ENCODE results near the gene ABLIM2. TPM values are rescaled to one million over a fixed set of nuclear protein-coding genes. Genes with fewer than 3 reads are reported as not detected.

Gene ABLIM2
- total RNA-seq, 2 donors from 2014 or later, result 0.34 to 0.60 TPM

DNA sequence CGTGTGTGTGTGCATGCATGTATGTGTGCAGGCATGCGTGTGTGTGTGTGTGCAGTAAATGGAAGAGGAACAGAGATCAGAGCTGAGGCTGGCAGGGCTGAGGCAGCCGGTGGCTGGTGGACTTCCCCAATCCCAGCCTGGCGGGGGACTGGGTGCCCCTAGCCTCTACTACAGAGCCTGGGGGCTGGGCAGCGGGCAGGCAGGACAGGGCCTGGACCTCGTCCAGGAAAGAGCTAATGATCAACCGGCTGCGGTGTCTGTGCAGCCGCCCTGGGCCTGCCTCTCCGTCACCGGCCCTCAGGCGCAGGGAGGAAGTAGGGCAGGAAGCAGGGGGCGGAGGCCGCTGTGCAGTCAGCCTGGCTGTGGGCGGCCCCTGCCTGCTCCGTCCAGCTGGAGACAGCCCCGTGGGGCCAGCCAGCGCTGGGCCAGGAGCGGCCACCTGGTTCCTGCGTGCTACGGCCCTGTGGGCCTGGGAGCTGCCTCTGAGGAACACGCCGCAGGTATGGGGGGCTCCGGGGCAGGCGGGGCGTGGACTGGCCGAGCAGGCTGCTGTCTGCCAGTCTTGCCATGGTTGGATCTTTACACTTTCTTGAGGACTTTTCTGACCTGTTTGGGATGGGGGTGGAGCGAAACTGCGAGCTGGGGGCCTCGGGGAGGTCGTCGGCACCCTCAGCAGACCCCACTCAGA, 40.4 kb upstream of the ABLIM2 start, which contains the start of gene SH3TC1:
TSS of gene SH3TC1 (plus strand) at position 385 of the 688 bp plus-strand sequence. CDS start 5,905 bp downstream, outside the sequence.
- peak; percentile 73 to 82 for DNase-seq
- Mint-ChIP-seq H3K4me1 (ENCODE audit: low read depth) (peaks cover 37% of the 10 kb centered on the region), H3K4me3 (peak within 1 kb of the TSS; percentile 88 to 93), H3K27ac (peak within 1 kb of the TSS; percentile 83), H3K36me3 (ENCODE audit: insufficient read depth in 2 of 2) (peaks cover 0 to 2% of the 10 kb centered on the region in 2 donors), H3K9me3 (no peaks in the 10 kb centered on the region), H3K27me3 (ENCODE audit: low read depth) (no peaks in the 10 kb centered on the region)
- peak; percentile 91 to 92 for ATAC-seq (replicated peaks in 1 of 2)

DNA sequence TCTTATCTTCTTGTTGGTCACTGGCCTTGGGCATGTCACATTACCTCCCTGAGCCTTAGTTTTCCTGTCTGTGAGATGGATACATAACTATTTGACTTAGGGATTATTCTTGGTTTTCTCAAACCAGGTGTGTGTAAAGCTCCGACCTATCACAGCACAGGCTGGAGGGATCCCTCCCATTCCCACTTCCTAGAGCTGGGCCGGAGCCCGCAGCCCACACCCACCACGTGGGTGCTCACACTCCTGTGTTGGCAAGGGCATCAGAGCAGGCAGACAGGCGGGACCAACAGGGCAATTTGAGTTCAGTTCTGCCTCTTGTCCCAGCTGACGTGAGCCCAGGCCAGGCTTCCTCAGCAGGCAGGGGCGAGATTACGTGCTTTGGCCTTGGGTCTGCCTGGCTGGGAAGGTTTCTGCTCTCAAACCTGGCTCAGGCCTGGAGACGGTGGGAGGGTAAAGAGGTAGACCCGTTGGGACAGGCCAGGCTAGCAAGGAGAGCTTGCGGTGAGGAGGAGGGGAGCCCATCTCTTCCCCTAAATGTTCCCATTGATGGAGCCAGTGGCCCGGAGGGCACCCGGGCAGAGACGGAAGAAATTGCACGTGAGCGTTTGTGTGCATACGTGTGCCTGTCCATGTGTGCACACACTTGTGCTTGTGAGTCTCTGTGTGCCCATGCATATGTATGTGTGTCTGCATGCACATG, 39.7 kb upstream of the ABLIM2 start:
- ATAC-seq (replicated peaks in 1 of 2), result no peak
- H3K36me3 Mint-ChIP-seq (ENCODE audit: insufficient read depth in 2 of 2), result peaks cover 0 to 2% of the 10 kb centered on the region in 2 donors
- H3K9me3 Mint-ChIP-seq, result no peaks in the 10 kb centered on the region
- no peak for DNase-seq
- peak overlapping the region; percentile 88 to 93 for H3K4me3 Mint-ChIP-seq
- H3K4me1 Mint-ChIP-seq (ENCODE audit: low read depth), result peaks cover 40% of the 10 kb centered on the region
- H3K27me3 Mint-ChIP-seq (ENCODE audit: low read depth), result peaks cover 4% of the 10 kb centered on the region
- H3K27ac Mint-ChIP-seq, result peak overlapping the region; percentile 24

DNA sequence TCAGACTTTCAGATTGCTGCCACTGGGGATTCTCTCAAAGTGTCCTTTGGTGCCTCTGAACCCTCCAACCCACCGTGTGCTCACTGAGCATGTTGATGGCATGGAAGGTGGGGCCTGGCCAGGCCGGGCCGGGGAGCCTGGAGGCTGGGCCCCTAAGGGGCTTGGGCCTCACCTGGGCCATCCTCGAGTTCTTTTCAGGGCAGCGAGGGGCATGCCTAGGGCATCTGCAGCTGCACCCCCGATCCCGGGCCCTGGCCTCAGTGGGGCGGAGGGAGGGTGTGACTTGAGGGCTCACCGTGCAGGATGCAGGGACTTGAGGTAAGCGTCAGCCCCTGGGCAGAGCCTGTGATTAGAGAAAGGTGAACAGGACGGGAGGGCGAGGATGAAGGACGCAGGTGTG, 38.9 kb upstream of the ABLIM2 start:
- H3K4me1 Mint-ChIP-seq (ENCODE audit: low read depth), result peaks cover 41% of the 10 kb centered on the region
- H3K27ac Mint-ChIP-seq, result no peak overlapping the region
- no peaks in the 10 kb centered on the region for H3K9me3 Mint-ChIP-seq
- no peak for ATAC-seq (replicated peaks in 1 of 2)
- peaks cover 5% of the 10 kb centered on the region for H3K27me3 Mint-ChIP-seq (ENCODE audit: low read depth)
- peaks cover 0 to 2% of the 10 kb centered on the region in 2 donors for H3K36me3 Mint-ChIP-seq (ENCODE audit: insufficient read depth in 2 of 2)
- DNase-seq, result no peak
- no peak overlapping the region for H3K4me3 Mint-ChIP-seq

DNA sequence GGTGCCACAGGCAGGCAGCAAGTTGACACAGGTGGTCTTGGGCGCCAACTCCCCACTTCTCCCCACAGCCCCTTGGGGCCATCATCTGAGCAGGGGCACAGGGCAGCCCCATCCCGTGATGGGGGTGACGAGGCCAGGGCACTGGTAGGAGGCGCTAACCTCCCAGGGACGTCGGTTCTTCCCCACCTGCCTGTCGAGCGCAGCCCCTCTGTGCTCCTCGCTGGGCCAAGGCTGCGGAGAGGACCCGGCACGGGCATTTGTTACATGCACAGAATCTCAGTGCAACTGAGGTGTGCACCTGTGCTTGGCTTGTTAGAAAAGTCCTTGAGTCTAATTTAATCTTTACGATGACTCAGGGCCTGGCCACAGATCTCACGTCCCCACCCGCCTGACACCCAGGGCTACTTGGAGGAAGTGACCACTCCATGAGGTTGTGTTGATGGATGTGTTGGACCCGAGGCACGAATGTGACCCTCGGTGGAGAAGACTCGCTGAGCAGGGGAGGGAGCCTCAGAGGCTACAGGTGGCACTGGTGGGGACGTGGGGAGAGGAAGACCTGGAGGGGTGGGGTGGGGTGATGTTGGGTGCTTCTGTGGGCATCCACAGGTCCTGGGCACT, 37.3 kb upstream of the ABLIM2 start:
- ATAC-seq (replicated peaks in 1 of 2) (no peak), DNase-seq (no peak)
- H3K27me3 Mint-ChIP-seq (ENCODE audit: low read depth), result peaks cover 5% of the 10 kb centered on the region
- H3K4me3 Mint-ChIP-seq, result no peak overlapping the region
- no peaks in the 10 kb centered on the region for H3K9me3 Mint-ChIP-seq
- peaks cover 30% of the 10 kb centered on the region for H3K4me1 Mint-ChIP-seq (ENCODE audit: low read depth)
- no peaks in the 10 kb centered on the region for H3K36me3 Mint-ChIP-seq (ENCODE audit: insufficient read depth in 2 of 2)
- H3K27ac Mint-ChIP-seq, result no peak overlapping the region

DNA sequence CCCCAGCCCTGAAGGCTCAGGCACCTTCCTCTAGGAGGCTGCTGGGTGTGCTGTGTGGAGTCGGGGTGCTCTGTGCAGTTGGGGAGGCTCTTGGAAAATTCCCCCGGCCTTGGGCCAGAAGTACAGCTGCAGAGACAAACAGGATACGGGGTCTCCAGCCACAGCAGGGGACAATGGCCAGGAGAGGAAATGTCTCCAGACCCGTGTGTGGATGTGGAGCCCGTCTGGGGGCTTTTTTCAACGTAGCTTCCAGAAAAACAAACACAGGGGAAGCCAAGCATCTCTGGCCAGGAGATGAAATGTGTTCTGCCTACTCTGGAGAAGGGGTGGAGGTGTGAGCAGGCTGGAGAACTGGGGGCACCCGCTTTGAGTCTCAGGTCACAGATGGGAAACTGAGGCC, 36.8 kb upstream of the ABLIM2 start:
- peaks cover 25% of the 10 kb centered on the region for H3K4me1 Mint-ChIP-seq (ENCODE audit: low read depth)

DNA sequence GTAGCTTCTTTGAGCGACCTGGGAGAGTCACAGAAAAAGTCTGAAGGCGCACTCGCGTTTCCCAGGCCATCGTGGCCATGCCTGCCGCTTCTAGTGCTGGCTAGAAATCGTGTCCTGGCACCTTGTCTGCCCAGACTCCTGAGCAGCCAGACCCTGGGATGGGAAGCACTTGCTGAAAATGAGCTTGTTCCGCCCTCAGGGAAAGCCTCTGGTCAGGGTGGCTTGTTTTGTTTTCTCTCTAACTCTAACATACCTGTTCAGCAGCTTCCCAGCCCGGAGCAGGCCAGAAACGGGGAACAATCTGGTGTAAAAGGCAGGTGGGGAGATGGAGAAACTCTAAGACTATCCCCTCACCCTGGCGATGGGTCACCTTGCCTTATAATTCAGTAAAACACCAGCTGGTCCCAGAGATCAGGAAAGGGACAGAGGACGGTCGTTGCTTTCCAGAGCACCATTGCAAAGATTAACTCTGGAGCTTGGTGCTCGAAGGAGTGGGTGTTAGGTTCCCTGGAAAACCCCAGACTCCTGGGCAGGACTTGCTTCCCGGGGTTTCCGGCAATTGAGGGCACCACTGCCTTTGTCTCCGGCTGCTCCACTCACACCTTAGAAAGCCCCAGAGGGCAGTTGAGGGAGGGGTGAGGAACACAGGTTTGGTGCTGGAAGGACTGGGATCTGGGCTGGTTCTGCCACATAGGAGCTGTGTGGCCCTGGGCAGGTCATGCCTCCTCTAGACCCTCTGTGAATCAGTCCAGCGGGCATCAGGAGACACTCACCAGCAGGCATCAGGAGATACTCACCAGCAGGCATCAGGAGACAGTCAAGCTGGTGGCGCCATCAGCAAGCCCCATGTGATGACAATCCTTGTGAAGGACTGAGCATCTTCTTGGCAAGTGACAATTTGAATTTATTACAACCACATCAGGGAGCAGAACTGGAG, 36.0 kb upstream of the ABLIM2 start:
- Mint-ChIP-seq H3K27ac (no peak overlapping the region), H3K4me3 (no peak overlapping the region), H3K36me3 (ENCODE audit: insufficient read depth in 2 of 2) (no peaks in the 10 kb centered on the region), H3K4me1 (ENCODE audit: low read depth) (peaks cover 17% of the 10 kb centered on the region), H3K27me3 (ENCODE audit: low read depth) (peaks cover 5% of the 10 kb centered on the region), H3K9me3 (no peaks in the 10 kb centered on the region)
- no peak for DNase-seq
- no peak for ATAC-seq (replicated peaks in 1 of 2)

More for the DNA sequence above, 36.8 kb upstream of the ABLIM2 start:
- Mint-ChIP-seq H3K27me3 (ENCODE audit: low read depth) (peaks cover 5% of the 10 kb centered on the region), H3K9me3 (no peaks in the 10 kb centered on the region), H3K4me3 (no peak overlapping the region), H3K27ac (no peak overlapping the region), H3K36me3 (ENCODE audit: insufficient read depth in 2 of 2) (no peaks in the 10 kb centered on the region)
- DNase-seq (no peak), ATAC-seq (replicated peaks in 1 of 2) (no peak)

DNA sequence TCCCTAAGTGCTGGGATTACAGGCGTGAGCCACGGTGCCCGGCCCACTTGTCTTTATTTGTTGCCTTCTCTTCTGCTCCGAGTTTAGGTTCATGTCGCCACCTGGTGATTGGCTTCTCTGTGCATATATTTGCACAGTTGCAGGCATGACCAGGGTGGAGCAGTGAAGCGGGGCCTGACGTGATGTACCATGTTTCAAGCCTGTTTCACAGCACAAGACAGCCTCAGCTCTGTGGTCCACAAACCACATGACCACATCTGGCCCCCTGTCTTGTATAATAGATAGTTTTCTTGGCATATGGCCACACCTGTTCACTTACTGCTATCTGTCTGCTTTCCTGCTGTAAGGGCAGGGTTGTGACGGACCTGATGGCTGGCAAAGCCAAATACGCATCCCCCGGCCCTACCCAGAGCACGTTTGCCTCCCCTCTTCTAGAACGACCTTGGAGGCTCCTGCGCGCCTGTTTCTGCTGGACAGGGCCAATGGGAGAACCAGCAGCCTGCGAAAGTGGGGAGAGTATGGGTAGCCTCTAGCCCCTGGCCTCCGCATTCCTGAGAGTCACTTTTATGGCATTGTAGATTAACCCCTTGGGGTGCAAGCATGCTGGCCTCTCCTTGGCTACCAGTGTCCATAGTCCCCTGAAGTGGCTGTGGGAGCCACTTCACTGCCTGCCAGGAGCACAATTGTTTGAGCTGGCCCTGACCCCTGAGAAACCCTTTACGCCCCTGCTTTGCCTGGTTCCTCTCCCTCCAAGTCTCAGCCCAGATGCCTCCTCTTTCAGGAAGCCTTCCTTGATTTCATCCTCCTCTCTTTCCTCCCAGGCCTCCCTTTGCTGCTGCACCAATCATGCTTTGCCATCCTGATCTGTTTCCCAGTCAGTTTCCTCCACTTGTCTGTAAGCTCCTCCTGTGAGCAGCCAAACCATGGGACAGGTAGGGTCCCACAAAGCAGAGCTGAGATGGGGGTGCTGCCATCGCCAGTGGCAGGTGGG, 34.4 kb upstream of the ABLIM2 start:
- ATAC-seq (replicated peaks in 1 of 2) (peak; percentile 58 to 66), DNase-seq (peak in 1 of 2 donors; percentile 28)
- Mint-ChIP-seq H3K9me3 (no peaks in the 10 kb centered on the region), H3K27me3 (ENCODE audit: low read depth) (peaks cover 5% of the 10 kb centered on the region), H3K27ac (no peak overlapping the region), H3K4me1 (ENCODE audit: low read depth) (peaks cover 4% of the 10 kb centered on the region), H3K4me3 (no peak overlapping the region), H3K36me3 (ENCODE audit: insufficient read depth in 2 of 2) (no peaks in the 10 kb centered on the region)

DNA sequence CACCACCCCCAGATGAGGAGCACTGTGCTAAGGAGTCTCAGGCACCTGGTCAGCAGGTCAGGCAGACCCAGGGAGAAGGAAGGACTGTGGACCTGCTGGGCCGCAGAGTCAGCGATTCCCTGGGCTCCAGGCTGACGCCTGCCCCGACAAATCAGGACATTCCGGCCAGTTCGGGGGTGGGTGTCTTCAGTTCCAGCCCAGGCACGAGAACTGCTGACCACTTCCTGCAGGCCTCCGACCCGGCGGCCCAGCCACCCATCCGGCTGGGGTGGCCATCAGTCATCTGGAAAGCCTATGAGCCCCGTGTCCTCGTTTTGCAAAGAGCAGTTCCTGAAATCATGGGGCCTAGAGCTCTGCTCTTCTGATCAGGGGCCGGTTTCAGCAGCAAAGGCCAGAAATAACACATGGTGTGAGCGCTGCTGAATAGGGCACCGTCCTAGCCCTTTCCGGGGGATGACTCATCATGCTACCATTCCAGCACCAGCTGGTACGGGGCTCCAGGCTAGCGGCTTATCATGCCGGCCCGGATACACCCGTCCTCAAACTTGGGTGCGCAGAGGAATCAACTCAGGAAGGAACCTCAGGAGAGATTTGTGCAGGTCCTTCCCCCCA, 32.6 kb upstream of the ABLIM2 start:
- no peak for ATAC-seq (replicated peaks in 1 of 2)
- H3K4me1 Mint-ChIP-seq (ENCODE audit: low read depth), result peaks cover 4% of the 10 kb centered on the region
- no peaks in the 10 kb centered on the region for H3K36me3 Mint-ChIP-seq (ENCODE audit: insufficient read depth in 2 of 2)
- peaks cover 5% of the 10 kb centered on the region for H3K27me3 Mint-ChIP-seq (ENCODE audit: low read depth)
- no peak overlapping the region for H3K4me3 Mint-ChIP-seq
- DNase-seq, result no peak
- no peak overlapping the region for H3K27ac Mint-ChIP-seq
- H3K9me3 Mint-ChIP-seq, result no peaks in the 10 kb centered on the region

DNA sequence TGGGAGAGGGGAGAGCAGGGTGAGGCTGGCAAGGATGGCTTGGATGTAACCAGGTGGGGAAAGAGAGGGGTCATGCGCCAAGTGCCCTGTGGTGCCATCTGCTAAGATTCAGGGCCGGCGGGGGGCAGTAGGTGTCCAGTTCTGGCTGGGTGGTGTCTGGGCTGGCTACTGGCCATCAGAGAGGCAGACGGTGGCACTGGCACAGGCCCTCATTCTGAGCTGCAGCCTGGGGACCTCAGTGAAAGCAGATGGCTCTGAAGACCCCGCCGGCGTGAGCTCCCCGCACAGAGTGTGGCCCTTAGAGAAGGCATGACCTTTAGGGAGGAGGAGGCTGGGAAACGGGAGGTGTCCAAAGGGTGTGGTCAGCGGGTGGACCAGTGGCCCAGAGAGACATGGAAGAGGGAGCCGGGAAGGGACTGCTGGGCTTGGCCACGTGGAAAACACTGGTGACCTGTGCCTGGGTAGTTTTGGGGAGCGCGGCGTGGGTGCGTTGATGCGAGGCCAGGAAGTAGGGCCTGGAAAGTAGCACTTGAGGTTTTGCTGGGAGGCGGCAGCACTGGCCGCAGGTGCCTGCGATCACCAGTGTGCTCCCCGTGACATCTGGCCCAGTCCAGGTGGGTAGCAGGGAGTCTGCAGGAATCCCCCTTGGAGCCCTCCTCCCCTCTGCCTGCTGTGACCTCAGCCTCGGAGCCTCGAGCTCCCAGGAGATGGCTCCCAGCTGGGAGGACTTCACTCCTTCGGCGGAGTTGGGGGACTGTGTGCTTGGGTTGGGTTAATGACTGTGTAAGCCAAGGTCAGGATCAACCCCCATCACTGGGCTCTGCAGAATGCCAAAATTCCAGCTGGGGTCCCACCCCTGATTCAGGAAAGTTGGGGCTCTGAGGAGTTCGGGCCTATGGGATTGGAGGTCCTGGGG, 31.2 kb upstream of the ABLIM2 start:
- Mint-ChIP-seq H3K27ac (no peak overlapping the region), H3K4me3 (no peak overlapping the region), H3K27me3 (ENCODE audit: low read depth) (peaks cover 5% of the 10 kb centered on the region), H3K4me1 (ENCODE audit: low read depth) (peaks cover 4% of the 10 kb centered on the region), H3K36me3 (ENCODE audit: insufficient read depth in 2 of 2) (no peaks in the 10 kb centered on the region), H3K9me3 (no peaks in the 10 kb centered on the region)
- ATAC-seq (replicated peaks in 1 of 2) (no peak), DNase-seq (no peak)

DNA sequence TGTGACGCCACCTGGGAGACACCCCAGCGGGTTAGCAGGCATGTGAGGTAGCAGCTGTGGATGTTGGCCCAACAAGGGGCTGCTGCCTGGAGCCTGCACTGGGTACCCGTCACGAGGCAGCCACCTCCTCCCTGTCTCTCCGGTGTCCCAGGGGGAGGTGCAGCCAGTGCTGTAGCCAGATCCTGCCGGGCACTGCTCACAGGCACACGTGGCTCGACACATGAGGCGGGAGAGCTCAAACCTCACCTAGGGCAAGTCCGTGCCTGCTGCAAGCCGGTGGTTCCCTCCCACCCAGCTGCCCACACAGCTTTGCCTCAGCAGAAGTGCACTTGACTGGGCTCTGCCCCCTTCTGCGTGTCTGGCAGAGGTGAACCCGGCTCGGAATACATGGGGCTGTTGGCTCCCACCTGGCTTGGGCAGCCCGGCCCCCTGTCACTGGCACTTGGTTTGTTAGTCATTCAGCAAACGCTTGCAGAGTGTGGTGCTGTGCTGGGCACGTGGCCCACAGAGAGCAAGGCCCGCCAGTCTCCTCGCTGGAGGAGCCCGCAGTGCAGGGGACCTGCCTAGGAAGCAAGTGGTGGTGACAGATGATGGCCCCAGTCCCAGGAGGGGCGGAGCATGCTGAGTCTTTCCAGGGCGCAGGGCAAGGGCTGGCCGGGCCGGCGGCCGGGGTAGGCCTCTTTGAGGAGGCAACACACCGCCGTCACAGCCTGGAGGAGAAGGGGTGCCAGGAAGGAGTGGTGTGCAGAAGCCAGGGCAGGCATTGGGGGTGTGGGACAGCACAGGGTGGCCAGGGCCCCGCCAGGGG, 30.3 kb upstream of the ABLIM2 start:
- Mint-ChIP-seq H3K4me1 (ENCODE audit: low read depth) (peaks cover 4% of the 10 kb centered on the region), H3K9me3 (no peaks in the 10 kb centered on the region), H3K27me3 (ENCODE audit: low read depth) (peaks cover 5% of the 10 kb centered on the region), H3K36me3 (ENCODE audit: insufficient read depth in 2 of 2) (no peaks in the 10 kb centered on the region), H3K27ac (no peak overlapping the region), H3K4me3 (no peak overlapping the region)
- ATAC-seq (replicated peaks in 1 of 2), result no peak
- DNase-seq, result no peak

All from activated T-cell treated with anti-CD3 and anti-CD28 coated beads, Interleukin-2, amount 50 U/mL, for 72 hours (primary cell).